ENCODE results near the gene RPL7L1. TPM values are rescaled to one million over a fixed set of nuclear protein-coding genes. Genes with fewer than 3 reads are reported as not detected.
"Not testable (repeated sequence)": the region's sequence is repeated elsewhere in the genome, so short reads cannot be mapped to it uniquely, and the experiment has no call there.

Gene RPL7L1
- polyA plus RNA-seq (ENCODE audit: insufficient read length in 3 of 3), result 100 to 1,000 TPM; 117 to 124 (median 121) TPM

GRCh38 chr6:42879372-42880239 lies at the start of gene RPL7L1:
Gene RPL7L1, plus strand, starts transcription at chr6:42879616. Its CDS starts 295 bp downstream, at chr6:42879911.
- DNase-seq (ENCODE audit: low read depth in 3 of 3, low spot score in 2 of 3), result peak; percentile 81 to 91 (median 84)

GRCh38 chr6:42831237-42831636 lies 48.2 kb upstream of the RPL7L1 start:
- no peak for DNase-seq (ENCODE audit: low read depth in 3 of 3, low spot score in 2 of 3)

- DNase-seq (ENCODE audit: low read depth in 3 of 3, low spot score in 2 of 3), result no peak
Measured at GRCh38 chr6:42834056-42834455, 45.4 kb upstream of the RPL7L1 start.

- DNase-seq (ENCODE audit: low read depth in 3 of 3, low spot score in 2 of 3), result no peak
Measured at GRCh38 chr6:42841844-42842584, 37.4 kb upstream of the RPL7L1 start.

- DNase-seq (ENCODE audit: low read depth in 3 of 3, low spot score in 2 of 3), result no peak
Measured at GRCh38 chr6:42845327-42845694, 34.1 kb upstream of the RPL7L1 start.

GRCh38 chr6:42846505-42846904 lies 32.9 kb upstream of the RPL7L1 start:
- DNase-seq (ENCODE audit: low read depth in 3 of 3, low spot score in 2 of 3), result no peak

GRCh38 chr6:42848700-42849099 lies 30.7 kb upstream of the RPL7L1 start:
- DNase-seq (ENCODE audit: low read depth in 3 of 3, low spot score in 2 of 3), result no peak

GRCh38 chr6:42851599-42851998 lies 27.8 kb upstream of the RPL7L1 start:
- no peak for DNase-seq (ENCODE audit: low read depth in 3 of 3, low spot score in 2 of 3)

- DNase-seq (ENCODE audit: low read depth in 3 of 3, low spot score in 2 of 3), result no peak
Measured at GRCh38 chr6:42860036-42860435, 19.4 kb upstream of the RPL7L1 start.

GRCh38 chr6:42860481-42860880 lies 18.9 kb upstream of the RPL7L1 start:
- DNase-seq (ENCODE audit: low read depth in 3 of 3, low spot score in 2 of 3), result no peak

GRCh38 chr6:42864602-42865001 lies 14.8 kb upstream of the RPL7L1 start:
- DNase-seq (ENCODE audit: low read depth in 3 of 3, low spot score in 2 of 3), result no peak

- no peak for DNase-seq (ENCODE audit: low read depth in 3 of 3, low spot score in 2 of 3)
Measured at GRCh38 chr6:42870145-42870936, 9.1 kb upstream of the RPL7L1 start.

GRCh38 chr6:42871711-42872110 lies 7.7 kb upstream of the RPL7L1 start:
- DNase-seq (ENCODE audit: low read depth in 3 of 3, low spot score in 2 of 3), result no peak

- no peak for DNase-seq (ENCODE audit: low read depth in 3 of 3, low spot score in 2 of 3)
Measured at GRCh38 chr6:42873313-42873712, 6.1 kb upstream of the RPL7L1 start.

- DNase-seq (ENCODE audit: low read depth in 3 of 3, low spot score in 2 of 3), result no peak
Measured at GRCh38 chr6:42877695-42878094, 1.7 kb upstream of the RPL7L1 start.

GRCh38 chr6:42880240-42880817 lies 913 bp downstream of the RPL7L1 start:
- not testable (repeated sequence) for DNase-seq (ENCODE audit: low read depth in 3 of 3, low spot score in 2 of 3)

- DNase-seq (ENCODE audit: low read depth in 3 of 3, low spot score in 2 of 3), result not testable (repeated sequence)
Measured at GRCh38 chr6:42880871-42881270, 1.5 kb downstream of the RPL7L1 start.

GRCh38 chr6:42885702-42886101 lies 6.3 kb downstream of the RPL7L1 start:
- no peak for DNase-seq (ENCODE audit: low read depth in 3 of 3, low spot score in 2 of 3)

GRCh38 chr6:42888201-42888600 lies 8.8 kb downstream of the RPL7L1 start:
- not testable (repeated sequence) for DNase-seq (ENCODE audit: low read depth in 3 of 3, low spot score in 2 of 3)

GRCh38 chr6:42889815-42890214 lies 10.4 kb downstream of the RPL7L1 start:
- DNase-seq (ENCODE audit: low read depth in 3 of 3, low spot score in 2 of 3), result no peak

All from right renal cortex interstitium (tissue), 3 donors.